ENCODE results near the gene SLC25A40. TPM values are rescaled to one million over a fixed set of nuclear protein-coding genes. Genes with fewer than 3 reads are reported as not detected.
A peak's percentile ranks its signal among the peaks of the same experiment; 100 is the strongest.
"Not testable (repeated sequence)": the region's sequence is repeated elsewhere in the genome, so short reads cannot be mapped to it uniquely, and the experiment has no call there.

Gene SLC25A40
- total RNA-seq, 1 donor from 2014 or later, result 16.4 TPM

DNA sequence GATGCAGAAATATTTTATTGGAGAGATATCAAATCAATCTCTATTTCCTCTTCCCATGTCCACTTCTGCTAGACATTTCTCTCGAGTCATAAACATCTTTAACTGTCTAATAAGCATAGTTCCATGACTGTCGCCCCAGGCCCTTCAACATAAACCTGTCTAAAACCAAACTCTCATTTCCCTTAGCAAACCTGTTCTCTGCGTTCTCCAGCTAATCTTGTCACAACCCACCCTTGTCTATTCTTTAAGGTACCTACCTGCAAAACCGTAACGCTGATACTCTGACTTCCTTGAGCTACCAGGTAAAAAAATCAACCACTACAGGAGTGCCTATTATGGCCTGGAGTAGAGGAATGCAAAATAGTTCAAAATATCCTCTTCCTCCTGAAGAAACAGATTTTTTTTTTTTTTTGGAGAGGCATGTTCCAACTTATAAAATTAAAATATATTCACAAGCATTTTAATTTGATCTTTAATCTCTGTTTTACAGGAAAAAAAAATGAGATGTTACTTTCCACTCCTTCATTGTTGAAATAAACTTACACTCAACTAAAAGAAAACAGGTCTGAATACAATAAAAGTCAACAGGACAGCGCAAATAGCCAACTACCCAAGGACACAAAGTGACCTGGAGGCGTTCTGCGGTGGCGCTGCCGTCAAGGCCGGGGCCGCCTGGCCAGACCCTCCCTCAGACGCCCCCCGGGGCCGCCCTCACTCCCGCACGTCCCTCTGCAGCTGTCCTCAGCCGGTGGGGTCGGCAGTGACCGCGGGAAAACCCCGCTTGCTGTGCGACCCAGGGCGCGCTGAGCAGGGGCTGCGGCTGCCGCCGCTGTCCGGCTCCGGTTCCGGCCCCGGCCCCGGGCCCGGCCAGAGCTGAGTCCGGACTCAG lies 765 bp downstream of the SLC25A40 start:
- TF ChIP-seq, protein P1, sequence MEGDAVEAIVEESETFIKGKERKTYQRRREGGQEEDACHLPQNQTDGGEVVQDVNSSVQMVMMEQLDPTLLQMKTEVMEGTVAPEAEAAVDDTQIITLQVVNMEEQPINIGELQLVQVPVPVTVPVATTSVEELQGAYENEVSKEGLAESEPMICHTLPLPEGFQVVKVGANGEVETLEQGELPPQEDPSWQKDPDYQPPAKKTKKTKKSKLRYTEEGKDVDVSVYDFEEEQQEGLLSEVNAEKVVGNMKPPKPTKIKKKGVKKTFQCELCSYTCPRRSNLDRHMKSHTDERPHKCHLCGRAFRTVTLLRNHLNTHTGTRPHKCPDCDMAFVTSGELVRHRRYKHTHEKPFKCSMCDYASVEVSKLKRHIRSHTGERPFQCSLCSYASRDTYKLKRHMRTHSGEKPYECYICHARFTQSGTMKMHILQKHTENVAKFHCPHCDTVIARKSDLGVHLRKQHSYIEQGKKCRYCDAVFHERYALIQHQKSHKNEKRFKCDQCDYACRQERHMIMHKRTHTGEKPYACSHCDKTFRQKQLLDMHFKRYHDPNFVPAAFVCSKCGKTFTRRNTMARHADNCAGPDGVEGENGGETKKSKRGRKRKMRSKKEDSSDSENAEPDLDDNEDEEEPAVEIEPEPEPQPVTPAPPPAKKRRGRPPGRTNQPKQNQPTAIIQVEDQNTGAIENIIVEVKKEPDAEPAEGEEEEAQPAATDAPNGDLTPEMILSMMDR (IDR thresholded peaks at IDR 0.05), result no peak
- Mint-ChIP-seq H3K36me3 (ENCODE audit: low read depth) (peaks cover 8% of the 10 kb centered on the region), H3K4me3 (ENCODE audit: unreplicated experiment) (peak overlapping the region; percentile 97), H3K9me3 (ENCODE audit: low read depth) (peaks cover 9% of the 10 kb centered on the region), H3K4me1 (ENCODE audit: low read depth) (peaks cover 34% of the 10 kb centered on the region), H3K27ac (ENCODE audit: unreplicated experiment) (peak overlapping the region; percentile 79), H3K27me3 (ENCODE audit: low read depth) (no peaks in the 10 kb centered on the region)
- DNase-seq (ENCODE audit: low spot score), result no peak

GRCh38 chr7:87874066-87874465 lies 2.1 kb downstream of the SLC25A40 start:
- H3K27ac Mint-ChIP-seq (ENCODE audit: unreplicated experiment), result no peak overlapping the region

GRCh38 chr7:87873328-87873727 lies 2.8 kb downstream of the SLC25A40 start:
- H3K9me3 Mint-ChIP-seq (ENCODE audit: low read depth); DNase-seq (ENCODE audit: low spot score); H3K4me3 Mint-ChIP-seq (ENCODE audit: unreplicated experiment); H3K36me3 Mint-ChIP-seq (ENCODE audit: low read depth); H3K27ac Mint-ChIP-seq (ENCODE audit: unreplicated experiment); H3K27me3 Mint-ChIP-seq (ENCODE audit: low read depth): not testable (repeated sequence)
- peaks cover 31% of the 10 kb centered on the region for H3K4me1 Mint-ChIP-seq (ENCODE audit: low read depth)

More at GRCh38 chr7:87874066-87874465, 2.1 kb downstream of the SLC25A40 start:
- peaks cover 9% of the 10 kb centered on the region for H3K36me3 Mint-ChIP-seq (ENCODE audit: low read depth)
- TF ChIP-seq, protein P1 (IDR thresholded peaks at IDR 0.05), result no peak
- no peaks in the 10 kb centered on the region for H3K27me3 Mint-ChIP-seq (ENCODE audit: low read depth)
- peaks cover 34% of the 10 kb centered on the region for H3K4me1 Mint-ChIP-seq (ENCODE audit: low read depth)
- no peak overlapping the region for H3K4me3 Mint-ChIP-seq (ENCODE audit: unreplicated experiment)
- no peak for DNase-seq (ENCODE audit: low spot score)
- peaks cover 9% of the 10 kb centered on the region for H3K9me3 Mint-ChIP-seq (ENCODE audit: low read depth)

GRCh38 chr7:87872346-87872745 lies 3.8 kb downstream of the SLC25A40 start:
- H3K9me3 Mint-ChIP-seq (ENCODE audit: low read depth), result peaks cover 13% of the 10 kb centered on the region
- TF ChIP-seq, protein P1 (IDR thresholded peaks at IDR 0.05), result no peak

GRCh38 chr7:87870471-87870870 lies 5.7 kb downstream of the SLC25A40 start:
- H3K9me3 Mint-ChIP-seq (ENCODE audit: low read depth), result peaks cover 27% of the 10 kb centered on the region
- H3K27me3 Mint-ChIP-seq (ENCODE audit: low read depth), result no peaks in the 10 kb centered on the region
- H3K4me3 Mint-ChIP-seq (ENCODE audit: unreplicated experiment), result no peak overlapping the region
- no peak overlapping the region for H3K27ac Mint-ChIP-seq (ENCODE audit: unreplicated experiment)
- peaks cover 20% of the 10 kb centered on the region for H3K4me1 Mint-ChIP-seq (ENCODE audit: low read depth)
- TF ChIP-seq, protein P1 (IDR thresholded peaks at IDR 0.05), result no peak
- DNase-seq (ENCODE audit: low spot score), result no peak
- peaks cover 24% of the 10 kb centered on the region for H3K36me3 Mint-ChIP-seq (ENCODE audit: low read depth)

More at GRCh38 chr7:87872346-87872745, 3.8 kb downstream of the SLC25A40 start:
- Mint-ChIP-seq H3K27me3 (ENCODE audit: low read depth) (no peaks in the 10 kb centered on the region), H3K27ac (ENCODE audit: unreplicated experiment) (no peak overlapping the region), H3K4me3 (ENCODE audit: unreplicated experiment) (no peak overlapping the region), H3K36me3 (ENCODE audit: low read depth) (peaks cover 9% of the 10 kb centered on the region), H3K4me1 (ENCODE audit: low read depth) (peaks cover 22% of the 10 kb centered on the region)
- DNase-seq (ENCODE audit: low spot score), result no peak

DNA sequence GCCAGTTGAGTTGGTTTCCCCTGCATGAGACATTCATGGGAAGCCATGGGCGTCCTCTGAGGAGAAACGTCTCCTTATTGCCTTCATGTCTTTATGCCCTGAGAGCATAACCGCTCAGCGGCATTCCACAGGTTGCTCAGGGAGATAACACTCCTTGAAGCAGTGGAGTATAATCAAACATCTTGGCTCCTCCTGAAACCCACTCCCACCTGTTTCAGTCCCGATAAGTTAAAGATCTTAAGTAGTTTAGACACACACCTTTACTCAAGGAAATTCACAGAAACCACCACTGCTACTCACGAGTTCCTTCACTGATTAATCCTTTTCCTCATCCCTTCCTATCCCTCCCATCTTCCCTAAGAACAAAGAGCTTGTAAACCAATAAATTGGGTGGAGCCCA lies 9.6 kb downstream of the SLC25A40 start:
- DNase-seq (ENCODE audit: low spot score), result not testable (repeated sequence)

More for the DNA sequence above, 9.6 kb downstream of the SLC25A40 start:
- Mint-ChIP-seq H3K9me3 (ENCODE audit: low read depth) (peaks cover 20% of the 10 kb centered on the region), H3K36me3 (ENCODE audit: low read depth) (peaks cover 19% of the 10 kb centered on the region)
- H3K4me1 Mint-ChIP-seq (ENCODE audit: low read depth); H3K27me3 Mint-ChIP-seq (ENCODE audit: low read depth); H3K4me3 Mint-ChIP-seq (ENCODE audit: unreplicated experiment); H3K27ac Mint-ChIP-seq (ENCODE audit: unreplicated experiment): not testable (repeated sequence)
